HepG2 (cell line): ENCODE data around the gene VPREB1. TPM values are rescaled to one million over a fixed set of nuclear protein-coding genes. Genes with fewer than 3 reads are reported as not detected.

Experiments used
- ATAC-seq: fragments of 200-7000 bp; cut with Tn5 transposase; 3 replicates; pipeline ENCODE4 v1.9.1; 2020; ENCODE audit warnings: mild to moderate bottlenecking, moderate library complexity
- BruUV-seq: library from RNA; stranded (reverse); fragments of 400-500 nt; replicated peaks from 2 replicates; lab custom pipeline; 2021; lab: Mats Ljungman, UMichigan
- CTCF ChIA-PET: fragments of 300-600 bp; formaldehyde crosslinking; extraction: SDS; loops from one replicate; lab custom pipeline; 2021; ENCODE audit warnings: low total read pairs, inconsistent platforms, low intra/inter-chr PET ratio; lab: Yijun Ruan, JAX
- POLR2A ChIA-PET: fragments of 350-600 bp; sonication (Branson Sonifier 250); formaldehyde crosslinking; loops from one replicate; lab custom pipeline; 2020; ENCODE audit warnings: antibody characterized with exemption, inconsistent platforms; lab: Yijun Ruan, JAX
- DNase-seq: peaks from one replicate; pipeline ENCODE4 v3.0.0-alpha.2; 2015; ENCODE audit warnings: low spot score
- FAIRE-seq: peaks from 3 replicates; lab custom pipeline; 2011; peaks lifted over from hg19 to GRCh38; lab: Jason Lieb, UNC
- H2AFZ ChIP-seq: one replicate; pipeline ENCODE4 v1.6.1; 2011; ENCODE audit warnings: low read length, inconsistent platforms
- H3K27ac ChIP-seq: fragments of 300-600 bp; 3 replicates; pipeline ENCODE4 v1.8.0; 2011; ENCODE audit warnings: mixed run types, mild to moderate bottlenecking, mixed read lengths, low read length, inconsistent platforms; ENCODE audit not compliant: insufficient read depth; ENCODE audit errors: extremely low read length
- H3K27me3 ChIP-seq, 2 experiments: fragments of 200-600 bp in 1 of 2; 2 replicates in 1 of 2; 3 replicates in 1 of 2; pipeline versions ENCODE4 v1.6.0 to v1.8.0; 2011; ENCODE audit warnings: low read length in 2 of 2, mild to moderate bottlenecking in 2 of 2, moderate library complexity in 2 of 2, inconsistent platforms in 1 of 2; ENCODE audit not compliant: insufficient read depth in 2 of 2, control insufficient read depth in 1 of 2
- H3K36me3 ChIP-seq, 2 experiments: fragments of 200-600 bp in 1 of 2; replicated peaks in 1 of 2; 2 replicates in 1 of 2; 3 replicates in 1 of 2; pipeline versions ENCODE4 v1.5.1 to v1.8.0; 2011; ENCODE audit warnings: low read length in 2 of 2, inconsistent platforms in 1 of 2; ENCODE audit not compliant: insufficient read depth in 2 of 2, control insufficient read depth in 1 of 2
- H3K4me1 ChIP-seq: 2 replicates; pipeline ENCODE4 v1.5.1; 2012; ENCODE audit warnings: low read length, inconsistent platforms; ENCODE audit not compliant: insufficient read depth
- H3K4me2 ChIP-seq: 2 replicates; pipeline ENCODE4 v1.6.0; 2011; ENCODE audit warnings: low read depth, low read length, inconsistent platforms
- H3K4me3 ChIP-seq, 3 experiments: fragments of 200-600 bp in 1 of 3; sonication (generic), shearing (Covaris generic) in 1 of 3; replicated peaks in 1 of 3; 2 replicates each; pipeline ENCODE4 v1.5.1; 2011 to 2016; ENCODE audit warnings: low read length in 3 of 3, inconsistent platforms in 2 of 3, low read depth in 2 of 3, mild to moderate bottlenecking in 2 of 3, control low read depth in 1 of 3, mixed read lengths in 1 of 3; ENCODE audit not compliant: insufficient read depth in 1 of 3
- H3K79me2 ChIP-seq: one replicate; pipeline ENCODE4 v1.6.1; 2011; ENCODE audit warnings: low read length, inconsistent platforms; ENCODE audit not compliant: insufficient read depth
- H3K9ac ChIP-seq: 2 replicates; pipeline ENCODE4 v1.6.0; 2011; ENCODE audit warnings: mild to moderate bottlenecking, low read depth, low read length, inconsistent platforms; ENCODE audit not compliant: insufficient read depth
- H3K9me3 ChIP-seq: 2 replicates; pipeline ENCODE4 v1.5.1; 2012; ENCODE audit warnings: mild to moderate bottlenecking, low read length
- H4K20me1 ChIP-seq: 2 replicates; pipeline ENCODE4 v1.6.0; 2011; ENCODE audit warnings: inconsistent platforms, mild to moderate bottlenecking, low read length, moderate library complexity; ENCODE audit not compliant: insufficient read depth
- FOXM1 ChIP-seq: sonication (generic); formaldehyde crosslinking; IDR thresholded peaks from 2 replicates; pipeline ENCODE4 v1.5.0; 2020; ENCODE audit warnings: missing genetic modification reagents
- HIC2 ChIP-seq: sonication (generic); formaldehyde crosslinking; IDR thresholded peaks from 2 replicates; pipeline ENCODE4 v1.9.0; 2022; ENCODE audit warnings: low read depth, missing genetic modification reagents
- MYNN ChIP-seq: sonication (generic); formaldehyde crosslinking; IDR thresholded peaks from 2 replicates; pipeline ENCODE4 v1.4.0; 2020; ENCODE audit warnings: mild to moderate bottlenecking, low read depth, missing genetic modification reagents
- ZBTB34 ChIP-seq: sonication (generic); formaldehyde crosslinking; IDR thresholded peaks from 2 replicates; pipeline ENCODE4 v1.8.0; 2022; ENCODE audit warnings: mild to moderate bottlenecking, missing genetic modification reagents
- ZNF775 ChIP-seq: sonication (generic); formaldehyde crosslinking; IDR thresholded peaks from 2 replicates; pipeline ENCODE4 v1.4.0; 2020; ENCODE audit warnings: missing genetic modification reagents, mild to moderate bottlenecking, moderate library complexity, borderline replicate concordance
- WGBS: methylation state at CpG from one replicate; pipeline ENCODE4 v1.1.6; 2017; ENCODE audit warnings: low lambda C conversion rate; 5-methylcytosine and 5-hydroxymethylcytosine counted together
- in situ Hi-C: cut with HindIII; loops from 2 replicates; pipeline ENCODE4 v1.10.0; 2017; ENCODE audit warnings: low pct_unique_long_range_greater_than_20kb; ENCODE audit not compliant: extremely low pct_ligation_motif_present
- intact Hi-C: fragments of 100-400 bp; cut with micrococcal nuclease; formaldehyde crosslinking; loops from one replicate; pipeline ENCODE4 v1.10.0; 2022; ENCODE audit not compliant: unreplicated experiment
- polyA plus RNA-seq, 8 experiments: library from polyadenylated mRNA; depleted of rRNA in 3 of 8; stranded (reverse) in 7 of 8; unstranded in 1 of 8; fragments of >200 nt; fragmentation: Illumina TruSeq in 4 of 8; extraction: Trizol in 4 of 8; gene quantifications; 2 replicates each; pipeline versions ENCODE4 v1.2.1 to v1.2.3, GENCODE V29; 2011 to 2016; ENCODE audit warnings: low read depth in 4 of 8, missing spikeins in 1 of 8, mixed read lengths in 1 of 8; ENCODE audit not compliant: insufficient read depth in 1 of 8
- total RNA-seq, 5 experiments: library from RNA; depleted of rRNA; stranded (reverse); fragments of >200 nt; fragmentation: Illumina TruSeq; extraction: Trizol; gene quantifications; 2 replicates each; pipeline ENCODE4 v1.2.3, GENCODE V29; 2016; ENCODE audit warnings: low read depth in 1 of 5
- TF ChIP-seq, protein P1 (sequence below): fragments of 450-650 bp; IDR thresholded peaks from 2 replicates; pipeline ENCODE4 v1.6.1; 2016
- TF ChIP-seq, protein P2 (sequence below): sonication (generic); formaldehyde crosslinking; IDR thresholded peaks from 2 replicates; pipeline ENCODE4 v1.4.0; 2020; ENCODE audit warnings: missing genetic modification reagents, borderline replicate concordance

Gene VPREB1
- total and polyA plus RNA-seq, 2 of the 13 experiments (the other 11 are each of a cell fraction or from before 2014, with no cell fraction given) = not detected

- TF ChIP-seq HIC2 (CRISPR knock-in tag) = no peak
- TF ChIP-seq FOXM1 (CRISPR knock-in tag) = no peak
These were observed 1.4 kb downstream of the VPREB1 start (continued) for GRCh38 chr22:22245935-22246525.

GRCh38 chr22:22246706-22247105, 2.1 kb downstream of the VPREB1 start:
- no peak overlapping the region for H3K4me2 ChIP-seq
- H3K36me3 ChIP-seq = no peaks in the 10 kb centered on the region
- no peaks in the 10 kb centered on the region for H3K79me2 ChIP-seq
- H3K27me3 ChIP-seq = peaks cover 3 to 34% of the 10 kb centered on the region in 2 experiments; a peak in 3 of 5 replicates
- no TSS peak for BruUV-seq
- H2AFZ ChIP-seq = no peak overlapping the region
- H3K9ac ChIP-seq = no peak overlapping the region
- FAIRE-seq = no peak
- no peak overlapping the region for H3K27ac ChIP-seq
- in situ Hi-C loops (no loop called here), intact Hi-C loops (no loop called here)
- WGBS = 22% methylated on average over 5 of the region's 9 CpGs
- no peaks in the 10 kb centered on the region for H3K4me1 ChIP-seq
- H4K20me1 ChIP-seq = no peaks in the 10 kb centered on the region
- ChIA-PET POLR2A (no interaction called here), CTCF (no interaction called here)
- TF ChIP-seq, protein P1, sequence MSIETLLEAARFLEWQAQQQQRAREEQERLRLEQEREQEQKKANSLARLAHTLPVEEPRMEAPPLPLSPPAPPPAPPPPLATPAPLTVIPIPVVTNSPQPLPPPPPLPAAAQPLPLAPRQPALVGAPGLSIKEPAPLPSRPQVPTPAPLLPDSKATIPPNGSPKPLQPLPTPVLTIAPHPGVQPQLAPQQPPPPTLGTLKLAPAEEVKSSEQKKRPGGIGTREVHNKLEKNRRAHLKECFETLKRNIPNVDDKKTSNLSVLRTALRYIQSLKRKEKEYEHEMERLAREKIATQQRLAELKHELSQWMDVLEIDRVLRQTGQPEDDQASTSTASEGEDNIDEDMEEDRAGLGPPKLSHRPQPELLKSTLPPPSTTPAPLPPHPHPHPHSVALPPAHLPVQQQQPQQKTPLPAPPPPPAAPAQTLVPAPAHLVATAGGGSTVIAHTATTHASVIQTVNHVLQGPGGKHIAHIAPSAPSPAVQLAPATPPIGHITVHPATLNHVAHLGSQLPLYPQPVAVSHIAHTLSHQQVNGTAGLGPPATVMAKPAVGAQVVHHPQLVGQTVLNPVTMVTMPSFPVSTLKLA = peak; percentile 60
- TF ChIP-seq ZNF775 (CRISPR knock-in tag) (no peak), ZBTB34 (CRISPR knock-in tag) (no peak), MYNN (CRISPR knock-in tag) (no peak)
- TF ChIP-seq, protein P2, sequence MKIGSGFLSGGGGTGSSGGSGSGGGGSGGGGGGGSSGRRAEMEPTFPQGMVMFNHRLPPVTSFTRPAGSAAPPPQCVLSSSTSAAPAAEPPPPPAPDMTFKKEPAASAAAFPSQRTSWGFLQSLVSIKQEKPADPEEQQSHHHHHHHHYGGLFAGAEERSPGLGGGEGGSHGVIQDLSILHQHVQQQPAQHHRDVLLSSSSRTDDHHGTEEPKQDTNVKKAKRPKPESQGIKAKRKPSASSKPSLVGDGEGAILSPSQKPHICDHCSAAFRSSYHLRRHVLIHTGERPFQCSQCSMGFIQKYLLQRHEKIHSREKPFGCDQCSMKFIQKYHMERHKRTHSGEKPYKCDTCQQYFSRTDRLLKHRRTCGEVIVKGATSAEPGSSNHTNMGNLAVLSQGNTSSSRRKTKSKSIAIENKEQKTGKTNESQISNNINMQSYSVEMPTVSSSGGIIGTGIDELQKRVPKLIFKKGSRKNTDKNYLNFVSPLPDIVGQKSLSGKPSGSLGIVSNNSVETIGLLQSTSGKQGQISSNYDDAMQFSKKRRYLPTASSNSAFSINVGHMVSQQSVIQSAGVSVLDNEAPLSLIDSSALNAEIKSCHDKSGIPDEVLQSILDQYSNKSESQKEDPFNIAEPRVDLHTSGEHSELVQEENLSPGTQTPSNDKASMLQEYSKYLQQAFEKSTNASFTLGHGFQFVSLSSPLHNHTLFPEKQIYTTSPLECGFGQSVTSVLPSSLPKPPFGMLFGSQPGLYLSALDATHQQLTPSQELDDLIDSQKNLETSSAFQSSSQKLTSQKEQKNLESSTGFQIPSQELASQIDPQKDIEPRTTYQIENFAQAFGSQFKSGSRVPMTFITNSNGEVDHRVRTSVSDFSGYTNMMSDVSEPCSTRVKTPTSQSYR = no peak
- DNase-seq = no peak
- no peaks in the 10 kb centered on the region for H3K9me3 ChIP-seq
- no peak overlapping the region for H3K4me3 ChIP-seq
- no peak for ATAC-seq
